ENCODE results near the gene ICAM1. TPM values are rescaled to one million over a fixed set of nuclear protein-coding genes. Genes with fewer than 3 reads are reported as not detected.

ICAM1 gene
- total and polyA plus RNA-seq, 10 of the 15 experiments (the other 5 are each of a cell fraction or from before 2014, with no cell fraction given) = 7.6 to 115 (median 60.2) TPM

GRCh38 chr19:10271543-10272086 lies 695 bp downstream of the ICAM1 start (continued):
- TF ChIP-seq ZNF622 (IDR thresholded peaks at IDR 0.05) (no peak), IKZF1 (conservative IDR thresholded peaks at IDR 0.05) (peak; percentile 93), SRF (IDR thresholded peaks at IDR 0.05; ENCODE audit: low read depth in 2 of 2, low read length in 2 of 2) (no peak), HDGF (IDR thresholded peaks at IDR 0.05) (no peak), SMARCA5 (IDR thresholded peaks at IDR 0.05) (no peak), NFYA (IDR thresholded peaks at IDR 0.05; ENCODE audit: borderline replicate concordance, low read depth, low read length) (no peak), NFXL1 (IDR thresholded peaks at IDR 0.05; ENCODE audit: borderline replicate concordance) (no peak), PML (IDR thresholded peaks at IDR 0.05; ENCODE audit: low read length) (no peak), NR2C2 (IDR thresholded peaks at IDR 0.05; ENCODE audit: borderline replicate concordance, control insufficient read depth, insufficient read length, low read depth) (no peak), SREBF2 (IDR thresholded peaks at IDR 0.05; ENCODE audit: low read length) (no peak), CEBPB (IDR thresholded peaks at IDR 0.05; ENCODE audit: borderline replicate concordance in 1 of 2, low read depth in 2 of 2, low read length in 2 of 2) (no peak), BACH1 (IDR thresholded peaks at IDR 0.05; ENCODE audit: borderline replicate concordance) (peak; percentile 24), KLF5 (IDR thresholded peaks at IDR 0.05; ENCODE audit: partially characterized antibody) (no peak), RAD21 (IDR thresholded peaks at IDR 0.05; ENCODE audit: insufficient read depth, low read depth, low read length) (no peak), MEF2A (IDR thresholded peaks at IDR 0.05; ENCODE audit: insufficient read depth, low read depth, low read length) (0 out of 2 replicates have a peak, but pooled peaks have one; percentile 10), STAT1 (conservative IDR thresholded peaks at IDR 0.05) (no peak), TCF12 (IDR thresholded peaks at IDR 0.05; ENCODE audit: low read depth, low read length) (peak; percentile 79), RUNX3 (IDR thresholded peaks at IDR 0.05; ENCODE audit: low read length) (peak; percentile 53), POLR2A (IDR thresholded peaks at IDR 0.05; ENCODE audit: low read depth, low read length) (peak; percentile 15; the same call in 1 of the 2 replicates), SIN3A (IDR thresholded peaks at IDR 0.05; ENCODE audit: low read depth, low read length) (no peak)
- TF ChIP-seq, protein P1, sequence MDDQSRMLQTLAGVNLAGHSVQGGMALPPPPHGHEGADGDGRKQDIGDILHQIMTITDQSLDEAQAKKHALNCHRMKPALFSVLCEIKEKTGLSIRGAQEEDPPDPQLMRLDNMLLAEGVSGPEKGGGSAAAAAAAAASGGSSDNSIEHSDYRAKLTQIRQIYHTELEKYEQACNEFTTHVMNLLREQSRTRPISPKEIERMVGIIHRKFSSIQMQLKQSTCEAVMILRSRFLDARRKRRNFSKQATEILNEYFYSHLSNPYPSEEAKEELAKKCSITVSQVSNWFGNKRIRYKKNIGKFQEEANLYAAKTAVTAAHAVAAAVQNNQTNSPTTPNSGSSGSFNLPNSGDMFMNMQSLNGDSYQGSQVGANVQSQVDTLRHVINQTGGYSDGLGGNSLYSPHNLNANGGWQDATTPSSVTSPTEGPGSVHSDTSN (IDR thresholded peaks at IDR 0.05; ENCODE audit: insufficient replicate concordance, low read depth, low read length) = peak; percentile 67
- TF ChIP-seq, protein P2, sequence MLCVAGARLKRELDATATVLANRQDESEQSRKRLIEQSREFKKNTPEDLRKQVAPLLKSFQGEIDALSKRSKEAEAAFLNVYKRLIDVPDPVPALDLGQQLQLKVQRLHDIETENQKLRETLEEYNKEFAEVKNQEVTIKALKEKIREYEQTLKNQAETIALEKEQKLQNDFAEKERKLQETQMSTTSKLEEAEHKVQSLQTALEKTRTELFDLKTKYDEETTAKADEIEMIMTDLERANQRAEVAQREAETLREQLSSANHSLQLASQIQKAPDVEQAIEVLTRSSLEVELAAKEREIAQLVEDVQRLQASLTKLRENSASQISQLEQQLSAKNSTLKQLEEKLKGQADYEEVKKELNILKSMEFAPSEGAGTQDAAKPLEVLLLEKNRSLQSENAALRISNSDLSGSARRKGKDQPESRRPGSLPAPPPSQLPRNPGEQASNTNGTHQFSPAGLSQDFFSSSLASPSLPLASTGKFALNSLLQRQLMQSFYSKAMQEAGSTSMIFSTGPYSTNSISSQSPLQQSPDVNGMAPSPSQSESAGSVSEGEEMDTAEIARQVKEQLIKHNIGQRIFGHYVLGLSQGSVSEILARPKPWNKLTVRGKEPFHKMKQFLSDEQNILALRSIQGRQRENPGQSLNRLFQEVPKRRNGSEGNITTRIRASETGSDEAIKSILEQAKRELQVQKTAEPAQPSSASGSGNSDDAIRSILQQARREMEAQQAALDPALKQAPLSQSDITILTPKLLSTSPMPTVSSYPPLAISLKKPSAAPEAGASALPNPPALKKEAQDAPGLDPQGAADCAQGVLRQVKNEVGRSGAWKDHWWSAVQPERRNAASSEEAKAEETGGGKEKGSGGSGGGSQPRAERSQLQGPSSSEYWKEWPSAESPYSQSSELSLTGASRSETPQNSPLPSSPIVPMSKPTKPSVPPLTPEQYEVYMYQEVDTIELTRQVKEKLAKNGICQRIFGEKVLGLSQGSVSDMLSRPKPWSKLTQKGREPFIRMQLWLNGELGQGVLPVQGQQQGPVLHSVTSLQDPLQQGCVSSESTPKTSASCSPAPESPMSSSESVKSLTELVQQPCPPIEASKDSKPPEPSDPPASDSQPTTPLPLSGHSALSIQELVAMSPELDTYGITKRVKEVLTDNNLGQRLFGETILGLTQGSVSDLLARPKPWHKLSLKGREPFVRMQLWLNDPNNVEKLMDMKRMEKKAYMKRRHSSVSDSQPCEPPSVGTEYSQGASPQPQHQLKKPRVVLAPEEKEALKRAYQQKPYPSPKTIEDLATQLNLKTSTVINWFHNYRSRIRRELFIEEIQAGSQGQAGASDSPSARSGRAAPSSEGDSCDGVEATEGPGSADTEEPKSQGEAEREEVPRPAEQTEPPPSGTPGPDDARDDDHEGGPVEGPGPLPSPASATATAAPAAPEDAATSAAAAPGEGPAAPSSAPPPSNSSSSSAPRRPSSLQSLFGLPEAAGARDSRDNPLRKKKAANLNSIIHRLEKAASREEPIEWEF (IDR thresholded peaks at IDR 0.05; ENCODE audit: insufficient replicate concordance, low read depth, low read length) = no peak
- TF ChIP-seq, protein P3, sequence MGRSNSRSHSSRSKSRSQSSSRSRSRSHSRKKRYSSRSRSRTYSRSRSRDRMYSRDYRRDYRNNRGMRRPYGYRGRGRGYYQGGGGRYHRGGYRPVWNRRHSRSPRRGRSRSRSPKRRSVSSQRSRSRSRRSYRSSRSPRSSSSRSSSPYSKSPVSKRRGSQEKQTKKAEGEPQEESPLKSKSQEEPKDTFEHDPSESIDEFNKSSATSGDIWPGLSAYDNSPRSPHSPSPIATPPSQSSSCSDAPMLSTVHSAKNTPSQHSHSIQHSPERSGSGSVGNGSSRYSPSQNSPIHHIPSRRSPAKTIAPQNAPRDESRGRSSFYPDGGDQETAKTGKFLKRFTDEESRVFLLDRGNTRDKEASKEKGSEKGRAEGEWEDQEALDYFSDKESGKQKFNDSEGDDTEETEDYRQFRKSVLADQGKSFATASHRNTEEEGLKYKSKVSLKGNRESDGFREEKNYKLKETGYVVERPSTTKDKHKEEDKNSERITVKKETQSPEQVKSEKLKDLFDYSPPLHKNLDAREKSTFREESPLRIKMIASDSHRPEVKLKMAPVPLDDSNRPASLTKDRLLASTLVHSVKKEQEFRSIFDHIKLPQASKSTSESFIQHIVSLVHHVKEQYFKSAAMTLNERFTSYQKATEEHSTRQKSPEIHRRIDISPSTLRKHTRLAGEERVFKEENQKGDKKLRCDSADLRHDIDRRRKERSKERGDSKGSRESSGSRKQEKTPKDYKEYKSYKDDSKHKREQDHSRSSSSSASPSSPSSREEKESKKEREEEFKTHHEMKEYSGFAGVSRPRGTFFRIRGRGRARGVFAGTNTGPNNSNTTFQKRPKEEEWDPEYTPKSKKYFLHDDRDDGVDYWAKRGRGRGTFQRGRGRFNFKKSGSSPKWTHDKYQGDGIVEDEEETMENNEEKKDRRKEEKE (IDR thresholded peaks at IDR 0.05) = no peak

Measured in GM12878 (cell line).